ENCODE results near the gene SH2D3C.

DNA sequence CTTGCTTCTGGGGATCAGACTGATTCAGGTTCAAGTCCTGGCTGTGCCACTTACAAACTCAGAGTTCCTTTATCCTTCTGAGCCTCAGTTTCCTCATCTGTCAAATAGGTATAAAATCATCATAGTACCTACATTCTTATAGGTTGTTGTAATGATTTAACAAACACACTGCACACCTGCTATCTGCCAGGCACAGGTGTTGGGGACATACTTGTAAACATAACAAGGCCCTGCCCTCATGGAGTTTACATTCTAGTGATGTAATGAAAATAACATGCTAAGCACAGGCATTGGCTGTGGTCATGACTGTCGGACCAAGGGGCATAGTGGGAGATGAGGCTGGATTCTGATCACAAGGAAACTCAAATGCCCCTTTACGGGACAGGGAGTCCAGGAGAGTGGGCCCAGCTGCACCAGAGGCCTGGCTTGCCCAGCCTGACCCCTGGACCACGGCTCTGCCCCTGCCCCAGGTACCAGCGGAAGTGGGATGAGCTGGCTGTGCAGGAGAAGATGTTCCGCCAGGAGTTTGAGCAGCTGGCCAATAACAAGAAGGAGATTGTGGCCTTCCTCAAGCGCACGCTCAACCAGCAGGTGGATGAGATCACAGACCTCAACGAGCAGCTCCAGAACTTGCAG is 69.4 kb downstream of the SH2D3C start:
- TF ChIP-seq, protein P1, sequence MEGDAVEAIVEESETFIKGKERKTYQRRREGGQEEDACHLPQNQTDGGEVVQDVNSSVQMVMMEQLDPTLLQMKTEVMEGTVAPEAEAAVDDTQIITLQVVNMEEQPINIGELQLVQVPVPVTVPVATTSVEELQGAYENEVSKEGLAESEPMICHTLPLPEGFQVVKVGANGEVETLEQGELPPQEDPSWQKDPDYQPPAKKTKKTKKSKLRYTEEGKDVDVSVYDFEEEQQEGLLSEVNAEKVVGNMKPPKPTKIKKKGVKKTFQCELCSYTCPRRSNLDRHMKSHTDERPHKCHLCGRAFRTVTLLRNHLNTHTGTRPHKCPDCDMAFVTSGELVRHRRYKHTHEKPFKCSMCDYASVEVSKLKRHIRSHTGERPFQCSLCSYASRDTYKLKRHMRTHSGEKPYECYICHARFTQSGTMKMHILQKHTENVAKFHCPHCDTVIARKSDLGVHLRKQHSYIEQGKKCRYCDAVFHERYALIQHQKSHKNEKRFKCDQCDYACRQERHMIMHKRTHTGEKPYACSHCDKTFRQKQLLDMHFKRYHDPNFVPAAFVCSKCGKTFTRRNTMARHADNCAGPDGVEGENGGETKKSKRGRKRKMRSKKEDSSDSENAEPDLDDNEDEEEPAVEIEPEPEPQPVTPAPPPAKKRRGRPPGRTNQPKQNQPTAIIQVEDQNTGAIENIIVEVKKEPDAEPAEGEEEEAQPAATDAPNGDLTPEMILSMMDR (IDR thresholded peaks at IDR 0.05 in 4 of 5, conservative IDR thresholded peaks at IDR 0.05 in 1 of 5): no peak
- TF ChIP-seq POLR2A (IDR thresholded peaks at IDR 0.05): no peak

All from gastrocnemius medialis (tissue), 4 donors.